HG03571 (cell line): ENCODE measurements around the gene ANK3.

Source experiments
- ATAC-seq: cut with Tn5 transposase; IDR thresholded peaks from one replicate; pipeline ENCODE4 v1.9.1; 2021; ENCODE audit not compliant: unreplicated experiment

ANK3 gene

GRCh38 chr10:60282771-60283353 is 106.8 kb downstream of the ANK3 start:
- no peak for ATAC-seq

- ATAC-seq, result no peak
Measured at GRCh38 chr10:60281792-60282353, 107.8 kb downstream of the ANK3 start.

GRCh38 chr10:60281331-60281730 is 108.3 kb downstream of the ANK3 start:
- ATAC-seq, result no peak

GRCh38 chr10:60280475-60280874 is 109.2 kb downstream of the ANK3 start:
- no peak for ATAC-seq

- ATAC-seq, result no peak
Measured at GRCh38 chr10:60277656-60278055, 112.0 kb downstream of the ANK3 start.

GRCh38 chr10:60276232-60276631 is 113.4 kb downstream of the ANK3 start:
- ATAC-seq, result no peak

GRCh38 chr10:60271319-60272040 is 118.2 kb downstream of the ANK3 start:
- ATAC-seq, result no peak

GRCh38 chr10:60270426-60270825 is 119.2 kb downstream of the ANK3 start:
- no peak for ATAC-seq

GRCh38 chr10:60267802-60268201 is 121.9 kb downstream of the ANK3 start:
- ATAC-seq, result no peak

- no peak for ATAC-seq
Measured at GRCh38 chr10:60266513-60266912, 123.2 kb downstream of the ANK3 start.

GRCh38 chr10:60262647-60263126 is 127.0 kb downstream of the ANK3 start:
- ATAC-seq, result no peak

GRCh38 chr10:60260321-60260720 is 129.4 kb downstream of the ANK3 start:
- no peak for ATAC-seq

- no peak for ATAC-seq
Measured at GRCh38 chr10:60258429-60258797, 131.3 kb downstream of the ANK3 start.

GRCh38 chr10:60257767-60258428 is 131.8 kb downstream of the ANK3 start:
- ATAC-seq, result no peak

- ATAC-seq, result no peak
Measured at GRCh38 chr10:60254776-60255175, 134.9 kb downstream of the ANK3 start.

- no peak for ATAC-seq
Measured at GRCh38 chr10:60253484-60253883, 136.2 kb downstream of the ANK3 start.

- ATAC-seq, result no peak
Measured at GRCh38 chr10:60252688-60253087, 137.0 kb downstream of the ANK3 start.

- no peak for ATAC-seq
Measured at GRCh38 chr10:60246382-60246781, 143.3 kb downstream of the ANK3 start.

GRCh38 chr10:60239228-60239627 is 150.4 kb downstream of the ANK3 start:
- ATAC-seq, result no peak

- no peak for ATAC-seq
Measured at GRCh38 chr10:60238759-60239100, 150.9 kb downstream of the ANK3 start.

- ATAC-seq, result peak; percentile 52
Measured at GRCh38 chr10:60237977-60238758, 151.5 kb downstream of the ANK3 start.
